GM19395 (cell line): ENCODE data around the gene ABTB2.
A peak's percentile ranks its signal among the peaks of the same experiment; 100 is the strongest.

Experiments
- ATAC-seq: cut with Tn5 transposase; IDR thresholded peaks from one replicate; pipeline ENCODE4 v1.9.1; 2021; ENCODE audit warnings: mild to moderate bottlenecking, moderate library complexity; ENCODE audit not compliant: unreplicated experiment

Gene ABTB2

DNA sequence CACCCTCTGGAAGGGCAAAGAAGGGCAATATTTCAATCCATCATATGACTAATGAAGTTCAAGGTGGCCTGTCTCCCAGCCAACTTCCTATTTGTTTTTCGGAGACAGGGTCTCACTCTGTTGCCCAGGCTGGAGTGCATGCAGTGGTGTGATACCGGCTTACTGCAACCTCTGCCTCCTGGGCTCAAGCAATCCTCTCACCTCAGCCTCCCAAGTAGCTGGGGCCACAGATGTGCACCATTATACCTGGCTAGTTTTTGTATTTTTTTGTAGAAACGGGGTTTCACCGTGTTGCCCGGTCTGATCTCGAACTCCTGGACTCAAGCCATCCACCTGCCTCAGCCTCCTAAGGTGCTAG, 13.4 kb downstream of the ABTB2 start:
- ATAC-seq, result no peak

DNA sequence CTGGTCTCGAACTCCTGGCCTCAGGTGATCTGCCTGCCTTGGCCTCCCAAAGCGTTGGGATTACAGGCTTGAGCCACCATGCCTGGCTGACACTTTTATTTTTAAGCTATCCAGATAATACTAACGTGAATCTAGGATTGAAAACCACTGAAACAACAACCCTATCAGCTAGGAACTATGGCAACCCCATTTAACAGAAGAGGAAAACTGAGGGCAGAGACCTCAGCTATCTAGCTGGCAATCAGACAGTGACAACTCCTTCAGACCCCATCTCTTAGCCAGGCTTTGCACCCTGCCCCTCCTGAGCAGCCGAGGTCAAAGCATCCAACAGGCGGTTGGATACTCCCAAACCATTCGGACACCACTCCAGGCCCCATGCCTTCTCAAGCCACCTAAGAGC, 14.1 kb downstream of the ABTB2 start:
- no peak for ATAC-seq

DNA sequence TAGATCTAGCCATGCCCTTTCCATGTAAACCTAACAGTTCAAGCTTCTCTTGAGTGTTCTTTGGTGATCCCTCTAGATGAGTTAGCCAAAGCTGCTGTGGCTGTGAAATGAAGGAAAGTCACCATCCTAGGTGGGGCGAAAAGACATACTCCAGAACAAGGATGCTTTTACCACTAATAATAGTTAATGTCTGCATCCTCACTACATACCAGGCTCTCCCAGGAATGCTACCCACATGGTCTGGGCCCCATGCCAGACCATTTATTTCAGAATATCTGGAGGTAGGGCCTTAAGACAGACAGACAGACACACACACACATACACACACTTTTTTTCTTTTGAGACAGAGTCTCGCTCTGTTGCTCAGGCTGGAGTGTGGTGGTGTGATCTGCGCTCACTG, 14.7 kb downstream of the ABTB2 start:
- ATAC-seq, result no peak

DNA sequence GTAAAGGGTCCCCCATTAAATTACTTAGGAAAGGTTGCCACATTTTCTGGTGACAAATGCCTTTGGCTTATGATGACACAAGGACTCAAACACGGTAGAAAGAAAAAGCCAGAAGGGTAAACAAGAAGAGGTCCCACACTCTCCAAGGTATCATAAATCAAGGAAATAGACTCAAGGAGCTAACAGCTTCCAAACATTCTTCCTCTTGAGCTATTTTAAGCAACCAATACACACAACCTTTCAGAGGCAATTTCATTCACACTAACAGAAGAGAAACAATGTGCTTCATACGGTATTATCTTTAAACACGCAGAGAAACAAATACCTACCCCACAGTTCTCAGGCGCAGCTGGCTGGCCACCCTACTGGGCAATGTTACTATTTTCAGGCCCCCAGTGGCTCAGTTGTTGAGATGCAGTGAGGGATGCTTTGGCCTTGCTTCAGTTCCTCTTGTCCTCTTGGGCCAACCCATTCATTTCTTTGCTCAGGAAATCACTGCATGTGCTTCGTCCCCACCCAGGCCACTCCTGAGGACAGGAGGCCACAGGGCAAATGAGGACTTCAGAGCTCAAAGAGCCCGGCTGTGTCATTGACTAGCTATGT, 15.8 kb downstream of the ABTB2 start:
- no peak for ATAC-seq

DNA sequence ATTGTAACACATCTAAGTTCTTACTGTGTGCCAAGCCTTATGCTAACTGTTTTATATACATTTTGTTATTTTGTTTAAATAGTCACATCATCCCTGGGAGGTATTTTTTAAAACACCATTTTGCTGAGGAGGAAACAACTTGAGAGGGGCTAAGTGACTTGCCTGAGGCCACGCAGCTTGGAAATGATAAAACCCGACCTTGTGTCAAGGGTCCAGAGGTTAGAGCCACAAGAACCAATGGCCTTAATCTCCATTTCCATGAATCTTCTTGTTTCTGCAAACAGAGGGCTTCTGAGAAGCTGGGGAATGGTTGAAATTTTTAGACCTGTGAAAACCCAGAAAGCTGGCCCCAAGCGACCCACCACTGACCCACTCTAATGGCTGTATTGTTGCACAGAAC, 16.7 kb downstream of the ABTB2 start:
- no peak for ATAC-seq

DNA sequence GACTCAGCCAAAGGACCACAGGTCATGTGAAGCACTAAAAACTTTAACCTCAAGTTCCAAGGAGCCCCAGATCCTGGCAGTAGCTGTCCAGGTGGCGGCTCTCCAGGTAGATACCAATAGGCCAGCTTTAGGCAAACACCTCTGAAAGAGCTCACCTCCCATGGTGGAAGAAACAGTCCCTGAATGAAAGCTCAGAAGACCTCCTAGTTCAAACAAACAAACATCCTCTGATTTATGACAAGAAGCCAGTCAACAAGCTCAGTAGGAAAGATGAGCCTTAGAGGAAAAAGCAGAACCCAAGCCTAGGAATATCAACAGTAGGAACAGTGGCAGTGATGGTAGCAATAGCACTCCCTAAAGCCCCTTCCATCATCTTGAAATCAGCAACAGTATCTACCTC, 17.2 kb downstream of the ABTB2 start:
- no peak for ATAC-seq

DNA sequence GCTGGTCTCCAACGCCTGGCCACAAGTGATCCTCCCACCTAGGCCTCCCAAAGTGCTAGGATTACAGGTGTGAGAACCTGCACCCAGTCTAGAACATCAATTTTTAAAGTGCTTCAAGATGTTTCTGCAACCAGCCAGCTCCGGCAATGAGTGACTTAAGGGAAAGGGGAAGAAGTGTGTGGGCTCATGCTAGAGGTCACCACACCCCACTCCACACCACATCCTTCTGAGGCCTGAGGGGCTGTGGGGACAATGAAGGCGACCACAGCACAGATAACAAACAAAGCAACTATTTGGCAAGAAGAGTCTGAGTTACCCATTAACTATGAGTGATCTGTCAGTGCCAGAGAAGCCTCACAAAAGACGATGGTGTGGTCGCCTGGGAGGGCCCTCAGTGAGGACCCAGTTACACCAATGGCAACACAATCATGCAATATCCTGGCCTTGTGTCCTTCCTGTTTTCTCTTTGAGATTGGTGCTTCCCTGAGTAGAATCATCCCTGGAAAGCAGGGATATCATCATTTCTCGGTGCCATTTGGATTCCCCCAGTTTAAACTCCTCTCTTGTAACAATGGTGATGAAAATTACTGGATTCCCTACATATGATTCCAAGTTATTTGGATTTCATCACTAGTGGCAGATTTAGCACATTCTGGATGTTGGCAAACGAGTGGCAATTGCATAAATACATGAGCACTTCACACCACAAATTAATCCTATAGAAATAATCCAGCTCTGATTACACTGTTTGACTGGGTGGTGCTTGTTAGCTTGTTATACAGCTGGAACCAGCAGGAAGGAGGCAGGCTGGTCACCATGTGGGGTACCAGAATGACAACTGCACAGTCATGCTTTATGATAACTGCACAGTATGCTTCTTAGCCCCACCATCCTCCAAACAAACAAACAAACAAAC, 18.4 kb downstream of the ABTB2 start:
- peak; percentile 84 for ATAC-seq

DNA sequence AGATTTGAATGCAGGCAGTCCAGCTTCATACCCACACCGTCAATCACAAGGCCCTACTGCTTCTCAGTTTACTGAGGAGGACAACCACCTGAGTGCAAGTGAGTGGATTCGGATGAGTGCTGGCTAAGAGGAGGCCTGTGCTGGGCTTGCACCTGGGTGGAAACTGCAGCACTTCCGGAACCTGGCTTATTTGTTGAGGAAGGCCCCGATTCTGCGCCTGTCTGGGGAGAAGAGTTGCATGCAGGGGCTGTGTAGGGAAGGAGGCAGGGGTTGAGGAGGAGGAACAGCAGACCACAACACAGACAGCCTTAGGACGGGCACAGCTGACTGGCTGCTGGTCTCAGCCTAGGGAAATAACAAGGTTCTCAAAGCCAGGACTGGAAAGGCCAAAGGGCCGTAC, 20.8 kb downstream of the ABTB2 start:
- ATAC-seq, result no peak

DNA sequence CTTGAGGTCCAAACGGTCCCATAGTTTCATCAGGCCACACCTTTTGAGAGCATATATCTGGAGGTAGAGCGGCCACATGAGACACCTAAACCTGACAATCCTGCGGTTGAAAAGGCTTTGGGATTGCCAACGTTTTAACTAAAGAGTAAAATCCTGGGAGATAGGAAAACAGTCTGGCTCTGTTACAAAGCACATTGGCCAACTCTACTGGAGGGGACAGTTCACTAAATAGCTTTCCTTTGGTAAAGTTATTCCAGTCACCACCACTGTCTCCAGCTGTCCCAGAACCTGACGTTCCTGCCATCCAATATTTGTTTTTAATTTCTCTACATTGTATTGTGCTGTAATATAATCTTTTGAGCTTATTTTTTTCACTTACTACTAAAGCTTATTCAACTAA, 22.0 kb downstream of the ABTB2 start:
- ATAC-seq, result no peak

DNA sequence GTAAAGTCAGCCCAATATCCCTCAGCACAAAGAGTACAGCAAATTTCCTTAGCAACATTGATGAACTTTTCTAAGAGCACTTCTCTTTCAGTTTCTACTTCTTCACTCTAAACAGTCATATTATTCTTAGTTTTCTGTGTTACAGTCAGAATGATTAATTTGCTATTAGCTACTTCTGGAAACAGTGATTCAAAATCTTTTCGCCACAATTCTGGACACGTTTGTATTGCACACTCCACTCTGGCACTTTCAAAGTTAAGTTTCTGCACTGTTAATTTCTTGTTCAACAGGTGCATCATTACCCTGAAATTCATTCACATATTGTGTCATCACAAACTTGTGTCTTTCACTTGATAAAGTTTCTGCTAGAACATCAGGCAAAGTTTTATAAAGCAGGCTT, 22.5 kb downstream of the ABTB2 start:
- ATAC-seq, result no peak

DNA sequence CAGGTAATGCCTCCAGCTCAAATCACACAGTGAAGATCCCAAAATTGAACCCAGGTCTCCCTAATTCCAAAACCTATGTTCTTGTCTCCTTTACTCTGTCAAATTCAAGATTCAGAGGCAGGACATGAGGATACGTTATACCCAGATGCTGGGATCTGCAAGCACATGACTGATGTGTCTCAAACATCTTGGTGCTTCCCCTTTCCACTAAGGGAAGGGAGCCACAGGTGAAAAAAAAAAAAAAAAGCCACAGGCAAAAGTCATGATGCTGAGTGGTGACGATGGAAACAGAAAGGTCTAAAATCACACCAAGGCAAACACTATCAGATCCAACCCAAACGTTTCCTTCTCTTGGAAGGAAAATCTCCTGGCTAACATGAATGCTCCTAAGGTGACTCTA, 24.0 kb downstream of the ABTB2 start:
- no peak for ATAC-seq

DNA sequence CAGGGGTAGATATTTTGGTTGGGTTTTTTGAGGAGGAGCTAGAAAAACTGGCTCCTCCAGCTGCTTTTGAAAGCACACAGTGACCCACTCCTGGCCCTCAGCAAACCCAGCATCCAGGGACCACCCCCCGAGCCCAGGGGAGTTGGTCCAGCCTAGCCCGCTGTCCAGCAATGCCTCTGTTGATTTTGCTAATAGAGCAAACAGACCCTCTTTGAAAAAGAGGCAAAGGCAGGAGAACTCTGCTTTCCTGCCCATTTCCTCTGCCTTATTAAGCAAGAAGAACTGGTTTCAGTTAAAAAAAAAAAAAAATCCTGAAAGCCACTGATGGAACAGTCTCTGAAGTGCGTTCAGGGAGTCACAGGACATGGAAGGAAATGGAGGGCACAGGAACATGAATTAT, 25.3 kb downstream of the ABTB2 start:
- ATAC-seq, result no peak

DNA sequence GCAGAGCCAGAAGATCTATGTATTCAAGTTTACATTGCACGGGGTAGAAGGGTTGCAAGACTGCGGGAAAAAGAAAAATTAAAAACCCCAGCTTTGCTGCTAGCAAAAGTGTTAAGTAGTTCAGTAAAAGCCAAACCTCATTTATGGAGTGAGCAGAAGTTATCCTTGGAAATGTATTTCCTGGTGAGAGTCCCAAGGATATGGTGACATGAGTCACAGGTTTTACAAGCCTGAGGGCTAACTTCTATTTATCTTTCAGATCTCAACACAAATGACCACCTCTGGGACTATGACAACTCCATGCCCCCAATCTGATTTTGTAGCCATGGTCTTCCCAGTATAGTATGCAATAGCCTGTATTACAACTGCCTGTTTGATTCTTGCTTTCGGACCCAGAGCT, 26.1 kb downstream of the ABTB2 start:
- no peak for ATAC-seq

DNA sequence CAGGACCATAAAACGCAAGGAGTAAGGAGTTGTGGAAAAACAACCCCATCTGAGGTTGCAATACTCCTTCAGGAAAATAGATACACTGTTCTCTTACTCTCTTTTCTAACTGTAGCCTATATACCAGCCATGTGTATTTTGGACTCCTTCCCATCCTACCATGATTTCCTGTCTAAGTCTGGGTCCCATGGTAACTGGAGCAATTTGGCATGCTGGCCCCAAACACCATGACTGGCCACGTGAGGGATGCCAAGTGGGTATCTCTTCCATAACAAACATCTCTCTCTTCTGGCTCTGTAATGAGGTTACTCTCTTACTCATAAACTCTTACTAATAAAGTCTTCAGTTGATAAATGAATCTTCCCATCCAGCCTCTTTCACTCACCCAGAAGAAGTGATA, 26.5 kb downstream of the ABTB2 start:
- no peak for ATAC-seq

DNA sequence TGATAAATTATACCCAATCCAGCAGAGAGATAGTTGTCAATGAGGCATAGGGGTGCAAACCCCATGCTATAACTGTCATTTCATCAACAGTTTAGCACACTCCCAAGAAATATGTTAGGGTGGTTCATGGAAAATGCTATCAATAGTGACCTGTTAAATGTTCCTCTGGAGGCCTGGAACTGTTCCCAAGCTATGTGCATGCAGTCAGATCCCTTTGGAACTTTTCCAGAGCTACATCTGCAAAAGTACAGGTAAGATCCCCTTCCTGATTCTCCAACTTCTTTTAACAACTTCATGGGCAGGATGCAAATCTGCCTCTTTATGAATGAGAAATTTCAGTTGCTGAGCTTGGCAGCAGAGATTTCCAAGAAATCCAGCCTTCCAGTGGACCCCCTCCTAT, 27.2 kb downstream of the ABTB2 start:
- no peak for ATAC-seq

DNA sequence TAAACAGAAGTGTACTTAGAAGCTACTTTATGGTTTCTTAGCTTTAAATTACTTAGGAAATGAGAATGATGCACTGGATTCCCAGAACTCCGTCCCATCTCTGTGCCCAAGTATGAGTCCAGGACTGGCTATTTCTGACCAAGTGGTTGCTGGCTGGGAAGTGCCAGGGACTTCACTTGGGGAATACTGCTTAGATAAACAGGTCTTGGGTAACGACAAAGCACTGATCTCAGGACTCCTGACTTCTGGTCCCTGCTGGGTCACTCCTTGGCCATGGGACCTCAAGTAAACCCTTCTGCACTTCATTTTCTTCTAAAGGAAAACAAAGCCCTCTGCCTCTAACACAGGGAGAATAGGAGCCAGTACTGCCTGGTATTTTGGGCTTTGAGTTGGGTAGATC, 27.9 kb downstream of the ABTB2 start:
- ATAC-seq, result no peak

DNA sequence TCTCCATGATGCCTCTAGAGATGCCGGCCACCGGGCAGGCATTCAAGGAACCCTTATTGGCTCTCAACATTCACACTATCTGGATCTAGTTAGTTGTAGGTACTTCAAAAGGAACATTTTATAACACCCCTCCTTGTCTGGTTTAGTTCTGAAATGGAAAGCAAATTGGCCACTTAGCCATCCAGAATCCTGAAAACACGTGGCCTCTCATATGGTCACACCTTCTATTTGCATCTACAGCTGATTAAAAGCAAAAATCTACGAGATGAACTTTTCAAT, 29.2 kb downstream of the ABTB2 start:
- ATAC-seq, result no peak

DNA sequence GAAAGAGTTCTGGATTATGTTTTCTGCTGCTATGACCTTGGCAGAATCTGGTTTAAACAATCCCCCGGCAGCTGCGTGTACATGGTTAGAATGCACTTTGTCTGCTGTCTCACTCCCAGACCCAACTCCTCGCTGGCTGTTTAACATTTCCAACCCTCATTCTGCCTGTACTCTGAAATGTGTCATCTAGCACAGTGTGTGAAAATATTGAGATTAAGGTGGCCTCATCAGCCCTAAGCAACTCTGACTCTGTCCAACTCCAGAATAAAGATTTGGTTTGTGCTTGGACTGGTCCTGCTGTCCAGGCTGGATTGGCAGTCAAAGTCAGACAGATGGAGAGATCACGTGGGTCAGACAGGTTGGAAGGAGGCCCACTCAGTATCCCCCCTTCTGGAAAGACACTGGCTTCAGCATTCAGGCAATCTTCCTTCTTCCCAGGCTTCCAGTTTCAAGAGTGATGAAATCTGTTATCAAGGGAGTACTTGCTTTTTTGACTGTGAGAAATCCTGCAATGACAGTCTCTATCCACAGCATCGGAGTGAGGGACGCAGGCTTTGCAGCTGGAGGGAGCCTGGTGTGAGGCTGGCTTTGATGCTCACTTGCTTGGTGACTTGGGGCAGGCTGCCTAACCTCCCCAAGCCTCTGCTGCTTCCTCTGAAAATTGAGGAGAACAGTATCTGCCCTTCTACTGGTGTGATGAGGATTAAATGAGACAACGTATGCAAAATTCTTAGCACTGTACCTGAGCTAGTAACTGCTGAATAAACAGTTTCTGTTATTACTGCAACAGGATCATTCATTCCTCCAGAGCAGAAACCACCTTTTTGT, 29.8 kb downstream of the ABTB2 start:
- no peak for ATAC-seq

DNA sequence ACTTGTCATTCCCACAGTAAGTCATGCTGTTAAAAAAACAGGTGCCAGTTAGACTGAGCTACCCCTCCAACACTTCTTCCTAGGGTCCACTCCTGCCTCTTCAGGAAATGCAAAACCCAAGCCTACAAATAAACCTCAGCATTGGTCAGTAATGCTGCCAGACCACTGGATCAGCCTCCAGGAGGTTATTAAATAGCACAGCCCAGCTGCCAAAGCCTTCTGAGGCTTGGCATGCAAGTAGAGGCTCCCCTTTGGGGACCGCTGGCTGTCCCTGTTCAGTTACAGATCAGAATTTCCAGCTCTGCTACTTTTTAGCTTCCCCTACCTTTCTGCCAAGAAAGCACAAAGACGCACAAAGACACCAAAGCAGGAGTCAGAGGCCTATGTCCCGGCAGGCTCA, 33.3 kb downstream of the ABTB2 start:
- ATAC-seq, result no peak

DNA sequence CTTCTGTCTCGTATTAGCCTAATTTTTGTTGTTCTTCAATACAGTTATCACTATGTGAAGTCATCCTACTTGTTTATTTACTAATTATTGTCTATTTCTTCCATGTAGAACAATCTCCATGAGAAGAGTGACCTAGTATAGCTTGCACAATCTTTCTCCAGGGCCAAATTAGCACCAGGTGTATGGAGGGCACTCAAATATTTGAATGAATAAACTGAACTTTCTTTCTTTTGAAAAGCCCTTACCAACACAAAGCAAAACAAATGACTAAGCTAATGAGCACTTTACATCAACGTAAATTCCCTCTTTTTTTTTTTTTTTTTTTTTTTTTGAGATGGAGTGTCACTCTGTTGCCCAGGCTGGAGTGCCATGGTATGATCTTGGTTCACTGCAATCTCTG, 34.2 kb downstream of the ABTB2 start:
- ATAC-seq, result no peak

DNA sequence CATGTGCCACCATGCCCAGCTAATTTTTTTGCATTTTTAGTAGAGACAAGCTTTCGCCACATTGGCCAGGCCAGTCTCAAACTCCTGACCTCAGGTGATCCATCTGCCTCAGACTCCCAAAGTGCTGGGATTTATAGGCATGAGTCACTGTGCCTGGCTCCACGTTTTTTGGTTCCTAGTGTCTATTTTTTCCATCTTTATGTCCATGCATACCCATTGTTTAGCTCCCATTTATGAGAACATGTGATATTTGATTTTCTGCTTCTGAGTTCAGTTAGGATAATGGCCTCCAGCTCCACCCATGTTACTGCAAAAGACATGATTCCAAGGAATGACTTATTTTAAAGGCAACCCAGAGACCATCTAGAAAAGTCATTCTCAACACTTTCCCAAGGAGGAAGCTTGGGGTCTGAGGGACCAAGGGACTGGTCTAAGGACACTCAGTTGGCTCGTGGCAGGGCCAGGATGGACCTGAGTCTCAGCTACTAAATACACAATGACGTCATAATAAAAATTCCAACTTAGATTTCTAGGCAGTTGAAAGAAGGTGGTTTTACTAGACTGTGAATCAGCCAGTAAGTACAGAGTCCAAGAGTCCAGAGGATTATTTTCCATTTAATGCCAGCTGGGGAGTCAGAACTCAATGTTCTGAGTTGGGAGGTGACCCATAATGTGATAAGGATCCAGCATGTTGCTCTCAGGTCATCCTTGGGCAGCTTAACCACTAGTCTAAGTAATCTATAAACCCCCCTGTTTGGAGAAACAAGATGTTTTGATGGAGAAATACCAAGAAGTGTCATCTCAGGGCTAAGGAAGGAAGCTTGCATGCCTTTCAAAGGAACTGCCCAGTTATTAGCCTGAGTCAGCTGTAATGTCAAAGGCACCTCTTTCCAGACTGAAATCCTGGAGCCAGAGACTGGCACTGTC, 39.4 kb downstream of the ABTB2 start:
- no peak for ATAC-seq
